Endothelial cell of umbilical vein (primary cell): ENCODE results near the gene NELFE. TPM values are rescaled to one million over a fixed set of nuclear protein-coding genes. Genes with fewer than 3 reads are reported as not detected.

Experiments used
- BruUV-seq: library from RNA; stranded (reverse); fragments of 400-500 nt; replicated peaks from 2 replicates; lab custom pipeline; 2021; lab: Mats Ljungman, UMichigan
- CTCF ChIA-PET: fragments of 300-600, 350-600 bp; sonication (Branson Sonifier 250); formaldehyde crosslinking; loops from one replicate; lab custom pipeline; 2021; ENCODE audit warnings: antibody characterized with exemption, inconsistent platforms; lab: Charles Lee
- POLR2A ChIA-PET: fragments of 300-600, 350-600 bp; sonication (Branson Sonifier 250); formaldehyde crosslinking; loops from one replicate; lab custom pipeline; 2021; ENCODE audit warnings: antibody characterized with exemption, inconsistent platforms; lab: Charles Lee
- DNase-seq: peaks from one replicate; pipeline ENCODE4 v3.0.0-alpha.2; 2011; ENCODE audit warnings: low read depth, low spot score
- FAIRE-seq: peaks from 2 replicates; lab custom pipeline; 2011; peaks lifted over from hg19 to GRCh38; lab: Jason Lieb, UNC
- H2AFZ ChIP-seq: 2 replicates; pipeline ENCODE4 v1.6.0; 2012; ENCODE audit warnings: low read depth, low read length, control low read depth, inconsistent platforms
- H3K27ac ChIP-seq: 2 replicates; pipeline ENCODE4 v1.5.1; 2011; ENCODE audit warnings: low read depth, mild to moderate bottlenecking, control low read depth, low read length, moderate library complexity; ENCODE audit not compliant: insufficient read depth
- H3K27me3 ChIP-seq, 2 experiments: 2 replicates each; pipeline versions ENCODE4 v1.6.0 to v1.6.1; 2011; ENCODE audit warnings: low read length in 2 of 2, mixed read lengths in 1 of 2; ENCODE audit not compliant: control insufficient read depth in 2 of 2, insufficient read depth in 2 of 2
- H3K36me3 ChIP-seq, 2 experiments: 2 replicates in 1 of 2; 3 replicates in 1 of 2; pipeline ENCODE4 v1.5.1; 2011; ENCODE audit warnings: low read length in 2 of 2, mild to moderate bottlenecking in 1 of 2, moderate library complexity in 1 of 2; ENCODE audit not compliant: control insufficient read depth in 2 of 2, insufficient read depth in 2 of 2; ENCODE audit errors: extremely low read depth in 1 of 2
- H3K4me1 ChIP-seq: 3 replicates; pipeline ENCODE4 v1.5.1; 2011; ENCODE audit warnings: mild to moderate bottlenecking, low read length; ENCODE audit not compliant: control insufficient read depth, insufficient read depth; ENCODE audit errors: extremely low read depth
- H3K4me2 ChIP-seq: 2 replicates; pipeline ENCODE4 v1.6.1; 2011; ENCODE audit warnings: low read length, control low read depth, mixed read lengths; ENCODE audit not compliant: insufficient read depth
- H3K4me3 ChIP-seq, 3 experiments: fragments of 200-600 bp in 1 of 3; sonication (generic), shearing (Covaris generic) in 1 of 3; replicated peaks in 1 of 3; 2 replicates each; pipeline ENCODE4 v1.5.1; 2011 to 2016; ENCODE audit warnings: control low read depth in 3 of 3, low read length in 3 of 3, mild to moderate bottlenecking in 2 of 3, inconsistent platforms in 1 of 3, low read depth in 1 of 3, moderate library complexity in 1 of 3; ENCODE audit not compliant: insufficient read depth in 1 of 3
- H3K79me2 ChIP-seq: 2 replicates; pipeline ENCODE4 v1.6.0; 2012; ENCODE audit warnings: low read length, inconsistent platforms; ENCODE audit not compliant: control insufficient read depth, insufficient read depth
- H3K9ac ChIP-seq: replicated peaks from 2 replicates; pipeline ENCODE3; 2011; ENCODE audit warnings: low read length, control low read depth; ENCODE audit not compliant: insufficient read depth; ENCODE audit errors: extremely low read depth
- H3K9me1 ChIP-seq: replicated peaks from 3 replicates; pipeline ENCODE4 v1.6.0; 2011; ENCODE audit warnings: mild to moderate bottlenecking, low read length; ENCODE audit not compliant: control insufficient read depth, insufficient read depth; ENCODE audit errors: extremely low read depth
- H3K9me3 ChIP-seq: replicated peaks from 2 replicates; pipeline ENCODE4 v1.5.1; 2012; ENCODE audit warnings: low read length, inconsistent platforms; ENCODE audit not compliant: control insufficient read depth, insufficient read depth
- H4K20me1 ChIP-seq: replicated peaks from 2 replicates; pipeline ENCODE3; 2011; ENCODE audit warnings: mild to moderate bottlenecking, low read length; ENCODE audit not compliant: control insufficient read depth, insufficient read depth; ENCODE audit errors: extremely low read depth
- CTCF ChIP-seq, 2 donors: IDR thresholded peaks; 1 replicate in 1 of 2; 2 replicates in 1 of 2; pipeline ENCODE4 v1.5.1; 2011; ENCODE audit warnings: low read length in 2 of 2, mild to moderate bottlenecking in 2 of 2, moderate library complexity in 2 of 2, control low read depth in 1 of 2, inconsistent platforms in 1 of 2, low read depth in 1 of 2; ENCODE audit not compliant: insufficient read depth in 1 of 2; ENCODE audit errors: extremely low read depth in 1 of 2
- EZH2 ChIP-seq: IDR thresholded peaks from 2 replicates; pipeline ENCODE4 v1.6.1; 2012; ENCODE audit warnings: borderline replicate concordance, low read depth, mild to moderate bottlenecking, moderate library complexity, low read length, inconsistent platforms; ENCODE audit not compliant: severe bottlenecking
- FOS ChIP-seq: IDR thresholded peaks from 2 replicates; pipeline ENCODE4 v1.6.1; 2011; ENCODE audit warnings: mild to moderate bottlenecking, low read length, moderate library complexity, borderline replicate concordance; ENCODE audit not compliant: insufficient read depth
- GATA2 ChIP-seq: IDR thresholded peaks from 2 replicates; pipeline ENCODE4 v1.7.0; 2011; ENCODE audit warnings: low read depth, mild to moderate bottlenecking, moderate library complexity, mixed read lengths, low read length; ENCODE audit not compliant: insufficient read length, insufficient read depth
- JUN ChIP-seq: IDR thresholded peaks from 2 replicates; pipeline ENCODE4 v1.6.1; 2011; ENCODE audit warnings: borderline replicate concordance, low read depth; ENCODE audit not compliant: insufficient read length, insufficient read depth
- MAX ChIP-seq: IDR thresholded peaks from 2 replicates; pipeline ENCODE4 v1.6.1; 2011; ENCODE audit not compliant: insufficient read depth, insufficient read length
- MYC ChIP-seq: IDR thresholded peaks from one replicate; pipeline ENCODE4 v1.6.1; 2011; ENCODE audit warnings: mild to moderate bottlenecking, low read depth, low read length
- POLR2A ChIP-seq: IDR thresholded peaks from 2 replicates; pipeline ENCODE4 v1.6.1; 2012; ENCODE audit warnings: low read depth, mild to moderate bottlenecking, control low read depth, low read length
- POLR2AphosphoS5 ChIP-seq: IDR thresholded peaks from 2 replicates; pipeline ENCODE4 v1.6.1; 2012; ENCODE audit warnings: low read depth, mild to moderate bottlenecking, control low read depth, low read length, moderate library complexity; ENCODE audit not compliant: insufficient read depth
- dilution Hi-C: fragments of 300-500 bp; cut with MboI; formaldehyde crosslinking; loops from one replicate; pipeline ENCODE4 v1.15.0; 2019; ENCODE audit warnings: low sequenced_read_pairs; ENCODE audit not compliant: extremely low pct_ligation_motif_present
- intact Hi-C: fragments of 100-400 bp; cut with micrococcal nuclease; formaldehyde crosslinking; loops from one replicate; pipeline ENCODE4 v1.10.0; 2022
- polyA plus RNA-seq, 4 experiments: library from polyadenylated mRNA; depleted of rRNA in 3 of 4; stranded (reverse) in 3 of 4; unstranded in 1 of 4; fragments of >200 nt; gene quantifications; 2 replicates each; pipeline versions ENCODE4 v1.2.1 to v1.2.3, GENCODE V29; 2011 to 2012; ENCODE audit warnings: missing spikeins in 1 of 4
- total RNA-seq: library from RNA; stranded (reverse); gene quantifications from 2 replicates; pipeline ENCODE4 v1.2.3, GENCODE V29; 2021

The NELFE gene
- total and polyA plus RNA-seq, 2 donors (not counting 3 experiments of a cell fraction or from before 2014, with no cell fraction given) = 55.8 to 68.5 TPM

- BruUV-seq = no TSS peak
- H2AFZ ChIP-seq = no peak overlapping the region
- no peak overlapping the region for H3K27ac ChIP-seq
- no peaks in the 10 kb centered on the region for H3K9me1 ChIP-seq
- H3K4me3 ChIP-seq = no peak overlapping the region
- no peaks in the 10 kb centered on the region for H3K79me2 ChIP-seq
- no peak overlapping the region for H3K9ac ChIP-seq
- no peaks in the 10 kb centered on the region for H3K36me3 ChIP-seq
- no peak overlapping the region for H3K4me2 ChIP-seq
- FAIRE-seq (no peak), DNase-seq (no peak)
- peaks cover 9 to 12% of the 10 kb centered on the region in 2 experiments for H3K27me3 ChIP-seq
- no peaks in the 10 kb centered on the region for H4K20me1 ChIP-seq
- dilution Hi-C loops (no loop called here), intact Hi-C loops (no loop called here)
- no peaks in the 10 kb centered on the region for H3K9me3 ChIP-seq
- TF ChIP-seq MAX (no peak), GATA2 (no peak), EZH2 (no peak), POLR2A (no peak), MYC (no peak), JUN (no peak), FOS (no peak), CTCF (IDR thresholded peaks at IDR 0.05; ENCODE audit: extremely low read depth in 1 of 2, insufficient read depth in 1 of 2, low read depth in 1 of 2, low read length in 2 of 2) (no peak), POLR2AphosphoS5 (no peak)
- POLR2A ChIA-PET = no interaction called here
- CTCF ChIA-PET = interaction anchor here (0.9 kb wide), 1 partner anchor 8 kb away, joined by 3 read pairs; no protein-coding TSS in a partner anchor
- H3K4me1 ChIP-seq = no peaks in the 10 kb centered on the region
Observed at GRCh38 chr6:31930962-31931361, 27.8 kb downstream of the NELFE start.
